Esophagus muscularis mucosa (tissue), 4 donors: Measurements from ENCODE around the gene SH3D19.

ENCODE experiments used
- EP300 ChIP-seq: sonication (generic); formaldehyde crosslinking; IDR thresholded peaks from one replicate; pipeline ENCODE4 v1.6.1; 2017; ENCODE audit warnings: antibody characterized with exemption
- POLR2A ChIP-seq: fragments of 450-650 bp; IDR thresholded peaks from one replicate; pipeline ENCODE4 v1.6.1; 2017; ENCODE audit warnings: antibody characterized with exemption, moderate library complexity, mild to moderate bottlenecking, low read depth
- POLR2AphosphoS5 ChIP-seq, 2 donors: sonication (generic); formaldehyde crosslinking; IDR thresholded peaks; one replicate each; pipeline ENCODE4 v1.6.1; 2017; ENCODE audit warnings: antibody characterized with exemption in 2 of 2
- TF ChIP-seq, protein P1 (sequence below), 3 experiments: fragments of 200-600 bp in 2 of 3; fragments of 450-650 bp in 1 of 3; sonication (generic) in 2 of 3; IDR thresholded peaks; one replicate each; pipeline ENCODE4 v1.5.1; 2017 to 2019; ENCODE audit warnings: antibody characterized with exemption in 3 of 3, mild to moderate bottlenecking in 2 of 3, moderate library complexity in 1 of 3

DNA sequence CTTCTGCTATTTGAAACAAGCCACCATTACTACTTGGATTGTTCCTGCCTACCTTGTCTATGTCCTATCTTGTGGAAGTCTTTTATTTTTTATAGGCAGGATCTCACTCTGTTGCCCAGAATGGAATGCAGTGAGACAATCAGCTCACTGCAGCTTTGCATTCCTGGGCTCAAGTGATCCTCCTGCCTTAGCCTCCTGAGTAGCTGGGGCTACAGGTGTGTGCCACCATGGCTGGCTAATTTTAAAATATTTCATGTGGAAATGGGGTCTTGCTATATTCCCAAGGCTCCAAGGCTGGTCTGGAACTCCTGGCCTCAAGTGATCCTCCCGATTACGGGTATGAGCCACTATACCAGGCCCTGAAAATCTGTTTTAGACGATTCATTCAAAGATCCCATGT lies 218.3 kb downstream of the SH3D19 start:
- TF ChIP-seq POLR2AphosphoS5 (IDR thresholded peaks at IDR 0.05) = no peak
- no peak for TF ChIP-seq POLR2A
- TF ChIP-seq, protein P1, sequence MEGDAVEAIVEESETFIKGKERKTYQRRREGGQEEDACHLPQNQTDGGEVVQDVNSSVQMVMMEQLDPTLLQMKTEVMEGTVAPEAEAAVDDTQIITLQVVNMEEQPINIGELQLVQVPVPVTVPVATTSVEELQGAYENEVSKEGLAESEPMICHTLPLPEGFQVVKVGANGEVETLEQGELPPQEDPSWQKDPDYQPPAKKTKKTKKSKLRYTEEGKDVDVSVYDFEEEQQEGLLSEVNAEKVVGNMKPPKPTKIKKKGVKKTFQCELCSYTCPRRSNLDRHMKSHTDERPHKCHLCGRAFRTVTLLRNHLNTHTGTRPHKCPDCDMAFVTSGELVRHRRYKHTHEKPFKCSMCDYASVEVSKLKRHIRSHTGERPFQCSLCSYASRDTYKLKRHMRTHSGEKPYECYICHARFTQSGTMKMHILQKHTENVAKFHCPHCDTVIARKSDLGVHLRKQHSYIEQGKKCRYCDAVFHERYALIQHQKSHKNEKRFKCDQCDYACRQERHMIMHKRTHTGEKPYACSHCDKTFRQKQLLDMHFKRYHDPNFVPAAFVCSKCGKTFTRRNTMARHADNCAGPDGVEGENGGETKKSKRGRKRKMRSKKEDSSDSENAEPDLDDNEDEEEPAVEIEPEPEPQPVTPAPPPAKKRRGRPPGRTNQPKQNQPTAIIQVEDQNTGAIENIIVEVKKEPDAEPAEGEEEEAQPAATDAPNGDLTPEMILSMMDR (IDR thresholded peaks at IDR 0.05) = no peak
- TF ChIP-seq EP300 = no peak
